Stimulated activated CD4-positive, alpha-beta T cell treated with anti-CD3 and anti-CD28 coated beads, Interleukin-4, amount 100 ng/mL, for 48 hours (primary cell): ENCODE data around the gene ARHGEF40.
"Not testable (repeated sequence)": the region's sequence is repeated elsewhere in the genome, so short reads cannot be mapped to it uniquely, and the experiment has no call there.

ENCODE experiments used
- DNase-seq, 2 donors: peaks; one replicate each; pipeline ENCODE4 v3.0.0-alpha.2; 2020; ENCODE audit warnings: low read depth in 2 of 2

The ARHGEF40 gene

GRCh38 chr14:21039585-21040369 is 30.3 kb upstream of the ARHGEF40 start:
- DNase-seq: no peak

GRCh38 chr14:21040370-21040925 is 29.7 kb upstream of the ARHGEF40 start:
- no peak for DNase-seq

- not testable (repeated sequence) for DNase-seq
Observed at GRCh38 chr14:21040941-21041340, 29.2 kb upstream of the ARHGEF40 start.

- no peak for DNase-seq
Observed at GRCh38 chr14:21041676-21042433, 28.2 kb upstream of the ARHGEF40 start, which contains the start of gene RNASE7. Gene RNASE7, plus strand, starts transcription at chr14:21042362. Its CDS starts 631 bp downstream, at chr14:21042993.

- DNase-seq: no peak
Observed at GRCh38 chr14:21042918-21043317, 27.2 kb upstream of the ARHGEF40 start.

GRCh38 chr14:21043387-21043973 is 26.6 kb upstream of the ARHGEF40 start:
- DNase-seq: no peak

- no peak for DNase-seq
Observed at GRCh38 chr14:21043974-21044618, 26.0 kb upstream of the ARHGEF40 start.

- DNase-seq: no peak
Observed at GRCh38 chr14:21047378-21047781, 22.7 kb upstream of the ARHGEF40 start.

GRCh38 chr14:21048638-21049037 is 21.5 kb upstream of the ARHGEF40 start:
- no peak for DNase-seq

- DNase-seq: no peak
Observed at GRCh38 chr14:21049271-21049673, 20.8 kb upstream of the ARHGEF40 start.

- DNase-seq: no peak
Observed at GRCh38 chr14:21050597-21050996, 19.5 kb upstream of the ARHGEF40 start.

GRCh38 chr14:21053184-21054122 is 16.7 kb upstream of the ARHGEF40 start:
- no peak for DNase-seq

- no peak for DNase-seq
Observed at GRCh38 chr14:21054123-21054767, 15.9 kb upstream of the ARHGEF40 start.

- no peak for DNase-seq
Observed at GRCh38 chr14:21054768-21055145, 15.3 kb upstream of the ARHGEF40 start.

GRCh38 chr14:21055432-21056117 is 14.5 kb upstream of the ARHGEF40 start:
- DNase-seq: no peak

- DNase-seq: no peak
Observed at GRCh38 chr14:21056520-21057163, 13.5 kb upstream of the ARHGEF40 start.

GRCh38 chr14:21057803-21058675 is 12.1 kb upstream of the ARHGEF40 start, which contains the start of gene RNASE8:
Gene RNASE8, plus strand, starts transcription at chr14:21057822. Its CDS starts 71 bp downstream, at chr14:21057893.
- no peak for DNase-seq

GRCh38 chr14:21058903-21059302 is 11.2 kb upstream of the ARHGEF40 start:
- no peak for DNase-seq
